ENCODE results near the gene LSM14B. TPM values are rescaled to one million over a fixed set of nuclear protein-coding genes. Genes with fewer than 3 reads are reported as not detected.
"Not testable (repeated sequence)": the region's sequence is repeated elsewhere in the genome, so short reads cannot be mapped to it uniquely, and the experiment has no call there.

LSM14B gene
- total RNA-seq (2014; rRNA removed; shearing (Covaris generic)) = 40.4 and 43.2 TPM in 2 replicates
- polyA plus RNA-seq (2015; cell fraction: cytosol; rRNA removed) = 59.1 and 77.3 TPM in 2 replicates
- polyA plus RNA-seq (2015; cell fraction: nucleus; rRNA removed) = 59.9 and 63.3 TPM in 2 replicates

GRCh38 chr20:62121776-62122653 lies at the start of gene LSM14B:
TSS of gene LSM14B (plus strand) at chr20:62122475. CDS start at chr20:62122667, 192 bp downstream.
- DNase-seq (ENCODE audit: low read depth, low spot score) = peak; percentile 96
- in situ Hi-C loops (cut with HindIII; ENCODE audit: low pct_unique_long_range_greater_than_20kb, low sequenced_read_pairs) = no loop called here

GRCh38 chr20:62073323-62073722 lies 49.0 kb upstream of the LSM14B start:
- in situ Hi-C loops (cut with HindIII; ENCODE audit: low pct_unique_long_range_greater_than_20kb, low sequenced_read_pairs) = no loop called here
- no peak for DNase-seq (ENCODE audit: low read depth, low spot score)

GRCh38 chr20:62079166-62079565 lies 43.1 kb upstream of the LSM14B start:
- in situ Hi-C loops (cut with HindIII; ENCODE audit: low pct_unique_long_range_greater_than_20kb, low sequenced_read_pairs) = no loop called here

GRCh38 chr20:62080249-62080990 lies 41.9 kb upstream of the LSM14B start:
- in situ Hi-C loops (cut with HindIII; ENCODE audit: low pct_unique_long_range_greater_than_20kb, low sequenced_read_pairs) = no loop called here
- DNase-seq (ENCODE audit: low read depth, low spot score) = no peak

More at GRCh38 chr20:62079166-62079565, 43.1 kb upstream of the LSM14B start:
- DNase-seq (ENCODE audit: low read depth, low spot score) = no peak

- no peak for DNase-seq (ENCODE audit: low read depth, low spot score)
- in situ Hi-C loops (cut with HindIII; ENCODE audit: low pct_unique_long_range_greater_than_20kb, low sequenced_read_pairs) = no loop called here
Measured at GRCh38 chr20:62083312-62083711, 39.0 kb upstream of the LSM14B start.

- in situ Hi-C loops (cut with HindIII; ENCODE audit: low pct_unique_long_range_greater_than_20kb, low sequenced_read_pairs); DNase-seq (ENCODE audit: low read depth, low spot score): not testable (repeated sequence)
Measured at GRCh38 chr20:62084224-62084623, 38.1 kb upstream of the LSM14B start.

GRCh38 chr20:62085206-62085605 lies 37.1 kb upstream of the LSM14B start:
- no peak for DNase-seq (ENCODE audit: low read depth, low spot score)
- in situ Hi-C loops (cut with HindIII; ENCODE audit: low pct_unique_long_range_greater_than_20kb, low sequenced_read_pairs) = no loop called here

GRCh38 chr20:62087227-62087626 lies 35.0 kb upstream of the LSM14B start:
- in situ Hi-C loops (cut with HindIII; ENCODE audit: low pct_unique_long_range_greater_than_20kb, low sequenced_read_pairs) = no loop called here
- no peak for DNase-seq (ENCODE audit: low read depth, low spot score)

- DNase-seq (ENCODE audit: low read depth, low spot score) = no peak
- in situ Hi-C loops (cut with HindIII; ENCODE audit: low pct_unique_long_range_greater_than_20kb, low sequenced_read_pairs) = no loop called here
Measured at GRCh38 chr20:62087632-62088031, 34.6 kb upstream of the LSM14B start.

GRCh38 chr20:62088258-62089127 lies 33.8 kb upstream of the LSM14B start:
- in situ Hi-C loops (cut with HindIII; ENCODE audit: low pct_unique_long_range_greater_than_20kb, low sequenced_read_pairs) = no loop called here
- DNase-seq (ENCODE audit: low read depth, low spot score) = peak; percentile 54

GRCh38 chr20:62089393-62089792 lies 32.9 kb upstream of the LSM14B start:
- in situ Hi-C loops (cut with HindIII; ENCODE audit: low pct_unique_long_range_greater_than_20kb, low sequenced_read_pairs) = no loop called here

GRCh38 chr20:62096421-62097380 lies 25.6 kb upstream of the LSM14B start:
- in situ Hi-C loops (cut with HindIII; ENCODE audit: low pct_unique_long_range_greater_than_20kb, low sequenced_read_pairs) = no loop called here
- no peak for DNase-seq (ENCODE audit: low read depth, low spot score)

More at GRCh38 chr20:62089393-62089792, 32.9 kb upstream of the LSM14B start:
- DNase-seq (ENCODE audit: low read depth, low spot score) = no peak

- in situ Hi-C loops (cut with HindIII; ENCODE audit: low pct_unique_long_range_greater_than_20kb, low sequenced_read_pairs) = no loop called here
- no peak for DNase-seq (ENCODE audit: low read depth, low spot score)
Measured at GRCh38 chr20:62097881-62098407, 24.3 kb upstream of the LSM14B start.

GRCh38 chr20:62101078-62101477 lies 21.2 kb upstream of the LSM14B start:
- in situ Hi-C loops (cut with HindIII; ENCODE audit: low pct_unique_long_range_greater_than_20kb, low sequenced_read_pairs) = no loop called here
- DNase-seq (ENCODE audit: low read depth, low spot score) = no peak

GRCh38 chr20:62103508-62104233 lies 18.6 kb upstream of the LSM14B start:
- DNase-seq (ENCODE audit: low read depth, low spot score) = no peak
- in situ Hi-C loops (cut with HindIII; ENCODE audit: low pct_unique_long_range_greater_than_20kb, low sequenced_read_pairs) = no loop called here

Measured in SK-MEL-5 (cell line).